IMR-90 (cell line): Measurements from ENCODE around the gene ATXN7L3. TPM values are rescaled to one million over a fixed set of nuclear protein-coding genes. Genes with fewer than 3 reads are reported as not detected.

Experiments
- ATAC-seq: fragments of 200-7000 bp; cut with Tn5 transposase; 2 replicates; pipeline ENCODE4 v1.9.1; 2020; ENCODE audit warnings: low read depth, mild to moderate bottlenecking, moderate library complexity
- BruUV-seq: library from RNA; stranded (reverse); fragments of 400-500 nt; replicated peaks from 2 replicates; lab custom pipeline; 2021; lab: Mats Ljungman, UMichigan
- CTCF ChIA-PET: fragments of 300-600 bp; formaldehyde crosslinking; extraction: SDS; loops from one replicate; lab custom pipeline; 2021; ENCODE audit warnings: antibody characterized with exemption; lab: Yijun Ruan, JAX
- POLR2A ChIA-PET: fragments of 300-600 bp; sonication (Branson Sonifier 250); formaldehyde crosslinking; loops from one replicate; lab custom pipeline; 2022; ENCODE audit warnings: antibody characterized with exemption; ENCODE audit not compliant: unreplicated experiment; lab: Charles Lee
- DNase-seq: peaks from one replicate; pipeline ENCODE4 v3.0.0; 2013
- H2AFZ ChIP-seq: replicated peaks from 2 replicates; pipeline ENCODE3; 2013; ENCODE audit warnings: low read length, mild to moderate bottlenecking; ENCODE audit not compliant: poor library complexity
- H2AK5ac ChIP-seq: 2 replicates; pipeline ENCODE4 v1.6.1; 2013; ENCODE audit warnings: low read depth, low read length, inconsistent platforms
- H2AK9ac ChIP-seq: replicated peaks from 2 replicates; pipeline ENCODE3; 2013; ENCODE audit warnings: mild to moderate bottlenecking, low read depth, low read length, moderate library complexity; ENCODE audit not compliant: poor library complexity
- H2BK120ac ChIP-seq: 2 replicates; pipeline ENCODE4 v1.6.1; 2013; ENCODE audit warnings: low read depth, low read length, inconsistent platforms
- H2BK15ac ChIP-seq: 3 replicates; pipeline ENCODE4 v1.6.1; 2013; ENCODE audit warnings: low read depth, low read length, inconsistent platforms
- H2BK20ac ChIP-seq: 2 replicates; pipeline ENCODE4 v1.6.1; 2013; ENCODE audit warnings: low read depth, mild to moderate bottlenecking, inconsistent platforms, low read length, moderate library complexity
- H2BK5ac ChIP-seq: 2 replicates; pipeline ENCODE4 v1.6.1; 2013; ENCODE audit warnings: mild to moderate bottlenecking, low read depth, low read length, inconsistent platforms; ENCODE audit not compliant: poor library complexity, severe bottlenecking
- H3K14ac ChIP-seq: replicated peaks from 2 replicates; pipeline ENCODE4 v1.6.1; 2013; ENCODE audit warnings: low read depth, low read length, inconsistent platforms
- H3K18ac ChIP-seq: 2 replicates; pipeline ENCODE4 v1.6.1; 2013; ENCODE audit warnings: low read depth, low read length, control low read depth
- H3K23ac ChIP-seq: 2 replicates; pipeline ENCODE4 v1.6.1; 2013; ENCODE audit warnings: low read depth, low read length, inconsistent platforms
- H3K27ac ChIP-seq: 2 replicates; pipeline ENCODE4 v1.5.1; 2013; ENCODE audit warnings: mild to moderate bottlenecking, control low read depth, low read length; ENCODE audit not compliant: insufficient read depth
- H3K27me3 ChIP-seq: 2 replicates; pipeline ENCODE4 v1.6.1; 2013; ENCODE audit warnings: low read length; ENCODE audit not compliant: control insufficient read depth, insufficient read depth
- H3K36me3 ChIP-seq: 2 replicates; pipeline ENCODE4 v1.6.1; 2013; ENCODE audit warnings: low read length, mixed read lengths; ENCODE audit not compliant: control insufficient read depth, insufficient read depth
- H3K4ac ChIP-seq: 2 replicates; pipeline ENCODE4 v1.6.1; 2013; ENCODE audit warnings: low read depth, low read length, inconsistent platforms
- H3K4me1 ChIP-seq: 2 replicates; pipeline ENCODE4 v1.6.1; 2013; ENCODE audit warnings: low read length, mixed read lengths; ENCODE audit not compliant: control insufficient read depth, insufficient read depth
- H3K4me2 ChIP-seq: 2 replicates; pipeline ENCODE4 v1.6.1; 2013; ENCODE audit warnings: low read depth, mild to moderate bottlenecking, control low read depth, low read length, moderate library complexity
- H3K4me3 ChIP-seq: 2 replicates; pipeline ENCODE4 v1.5.1; 2013; ENCODE audit warnings: low read depth, mild to moderate bottlenecking, control low read depth, low read length, moderate library complexity; ENCODE audit not compliant: insufficient read depth
- H3K56ac ChIP-seq: 2 replicates; pipeline ENCODE4 v1.6.1; 2013; ENCODE audit warnings: low read length, inconsistent platforms; ENCODE audit not compliant: insufficient read depth; ENCODE audit errors: extremely low read depth
- H3K79me1 ChIP-seq, 2 experiments: 2 replicates each; pipeline ENCODE4 v1.6.1; 2013; ENCODE audit warnings: low read length in 2 of 2, inconsistent platforms in 1 of 2, low read depth in 1 of 2
- H3K9ac ChIP-seq: 2 replicates; pipeline ENCODE4 v1.6.1; 2013; ENCODE audit warnings: low read depth, low read length, control low read depth
- H3K9me1 ChIP-seq: 2 replicates; pipeline ENCODE4 v1.6.1; 2013; ENCODE audit warnings: low read length, inconsistent platforms; ENCODE audit not compliant: insufficient read depth
- H3K9me3 ChIP-seq: 2 replicates; pipeline ENCODE4 v1.6.1; 2013; ENCODE audit warnings: low read length; ENCODE audit not compliant: control insufficient read depth, insufficient read depth
- H4K20me1 ChIP-seq: 2 replicates; pipeline ENCODE4 v1.6.1; 2013; ENCODE audit warnings: low read length, inconsistent platforms; ENCODE audit not compliant: insufficient read depth
- H4K5ac ChIP-seq: 2 replicates; pipeline ENCODE4 v1.6.1; 2013; ENCODE audit warnings: mild to moderate bottlenecking, low read depth, low read length, control low read depth
- H4K8ac ChIP-seq, 2 experiments: 2 replicates each; pipeline ENCODE4 v1.6.1; 2013; ENCODE audit warnings: low read depth in 2 of 2, low read length in 2 of 2, control low read depth in 1 of 2, inconsistent platforms in 1 of 2
- H4K91ac ChIP-seq: 2 replicates; pipeline ENCODE4 v1.6.1; 2013; ENCODE audit warnings: low read depth, low read length, inconsistent platforms; ENCODE audit not compliant: insufficient read depth
- CEBPB ChIP-seq: IDR thresholded peaks from 2 replicates; pipeline ENCODE4 v1.6.1; 2012; ENCODE audit warnings: low read depth, low read length, improper control_type of control experiment
- CHD1 ChIP-seq: IDR thresholded peaks from 2 replicates; pipeline ENCODE4 v1.6.1; 2012; ENCODE audit warnings: low read depth, low read length, improper control_type of control experiment
- CTCF ChIP-seq: conservative IDR thresholded peaks from 2 replicates; pipeline ENCODE4 v1.5.1; 2012; ENCODE audit warnings: mild to moderate bottlenecking, low read depth, low read length, improper control_type of control experiment
- ELK1 ChIP-seq: fragments of 150-350 bp; IDR thresholded peaks from 2 replicates; pipeline ENCODE4 v1.6.1; 2016; ENCODE audit warnings: low read depth, mild to moderate bottlenecking, low read length, moderate library complexity, borderline replicate concordance
- FOS ChIP-seq: fragments of 150-350 bp; IDR thresholded peaks from 2 replicates; pipeline ENCODE4 v1.6.1; 2016; ENCODE audit warnings: low read depth, low read length
- MAZ ChIP-seq: IDR thresholded peaks from 2 replicates; pipeline ENCODE4 v1.6.1; 2012; ENCODE audit warnings: low read depth, mild to moderate bottlenecking, low read length, improper control_type of control experiment, moderate library complexity, borderline replicate concordance
- MXI1 ChIP-seq: IDR thresholded peaks from 2 replicates; pipeline ENCODE4 v1.6.1; 2012; ENCODE audit warnings: low read depth, mild to moderate bottlenecking, low read length, moderate library complexity, borderline replicate concordance
- NFE2L2 ChIP-seq: fragments of 150-350 bp; IDR thresholded peaks from 2 replicates; pipeline ENCODE4 v1.6.1; 2016; ENCODE audit warnings: low read depth, mild to moderate bottlenecking, low read length
- POLR2A ChIP-seq: IDR thresholded peaks from 2 replicates; pipeline ENCODE4 v1.6.1; 2012; ENCODE audit warnings: mild to moderate bottlenecking, low read depth, low read length
- RFX5 ChIP-seq: IDR thresholded peaks from 2 replicates; pipeline ENCODE4 v1.8.0; 2012; ENCODE audit warnings: low read depth, mild to moderate bottlenecking, low read length, moderate library complexity
- SMC3 ChIP-seq: fragments of 150-350 bp; IDR thresholded peaks from 2 replicates; pipeline ENCODE4 v1.6.1; 2016; ENCODE audit warnings: low read depth, mild to moderate bottlenecking, antibody characterized with exemption, low read length, moderate library complexity
- WGBS, 2 experiments: methylation state at CpG; one replicate each; pipeline versions ENCODE4 v1.1.5 to v1.1.7; 2013; ENCODE audit warnings: missing lambda C conversion rate in 2 of 2; ENCODE audit not compliant: insufficient read length in 1 of 2; ENCODE audit errors: extremely low coverage in 2 of 2; 5-methylcytosine and 5-hydroxymethylcytosine counted together
- dilution Hi-C: fragments of 300-500 bp; cut with HindIII; formaldehyde crosslinking; loops from one replicate; pipeline ENCODE4 v1.14.3; 2018; ENCODE audit warnings: low sequenced_read_pairs; ENCODE audit not compliant: unreplicated experiment
- in situ Hi-C: fragments of 300-500 bp; cut with MboI; formaldehyde crosslinking; loops from 3 replicates; pipeline ENCODE4 v1.14.3; 2019; ENCODE audit warnings: low sequenced_read_pairs, inconsistent platforms, mixed read lengths
- intact Hi-C: fragments of 100-400 bp; cut with micrococcal nuclease; formaldehyde crosslinking; loops from 2 replicates; pipeline ENCODE4 v1.10.0; 2022
- polyA plus RNA-seq, 3 experiments: library from polyadenylated mRNA; depleted of rRNA; stranded (reverse); fragments of >200 nt; gene quantifications; 2 replicates each; pipeline ENCODE4 v1.2.3, GENCODE V29; 2012; ENCODE audit warnings: low replicate concordance in 1 of 3
- total RNA-seq: library from RNA; depleted of rRNA; stranded (reverse); fragments of >200 nt; gene quantifications from 2 replicates; pipeline ENCODE4 v1.2.3, GENCODE V29; 2012

Gene ATXN7L3
- total and polyA plus RNA-seq, 2 of the 4 experiments (the other 2 are of a cell fraction), result 17.2 to 40.9 TPM

- ATAC-seq (no peak), DNase-seq (no peak)
- Histone ChIP-seq H3K27ac (no peak overlapping the region), H3K27me3 (no peaks in the 10 kb centered on the region), H2BK15ac (no peak overlapping the region), H3K4me2 (no peak overlapping the region), H2BK20ac (no peak overlapping the region), H2BK5ac (no peak overlapping the region), H3K9ac (no peak overlapping the region), H2AK5ac (no peak overlapping the region), H3K9me1 (no peaks in the 10 kb centered on the region), H3K9me3 (no peaks in the 10 kb centered on the region), H2AK9ac (peak overlapping the region; percentile 6), H3K4me3 (no peak overlapping the region), H4K8ac (peak overlapping the region in 1 of 2 experiments; percentile 10; a peak in 1 of 4 replicates), H2BK120ac (no peak overlapping the region), H3K23ac (no peak overlapping the region), H3K36me3 (peaks cover 59% of the 10 kb centered on the region), H3K18ac (no peak overlapping the region), H3K79me1 (peaks cover 22 to 57% of the 10 kb centered on the region in 2 experiments), H4K91ac (no peak overlapping the region), H3K4ac (no peak overlapping the region), H3K56ac (no peak overlapping the region), H4K5ac (no peak overlapping the region; the same call in 1 of the 2 replicates), H2AFZ (no peak overlapping the region), H3K4me1 (peaks cover 2% of the 10 kb centered on the region; the same call in 1 of the 2 replicates), H4K20me1 (no peaks in the 10 kb centered on the region), H3K14ac (no peak overlapping the region)
- in situ Hi-C loops, result no loop called here
- no peak for TF ChIP-seq CTCF
- TF ChIP-seq SMC3, result no peak
- TF ChIP-seq NFE2L2, result no peak
- no peak for TF ChIP-seq RFX5
- TF ChIP-seq MXI1, result no peak
- TF ChIP-seq CEBPB, result no peak
- TF ChIP-seq ELK1, result no peak
- no peak for TF ChIP-seq POLR2A
- TF ChIP-seq FOS, result no peak
- TF ChIP-seq CHD1, result no peak
- TF ChIP-seq MAZ, result no peak
- POLR2A ChIA-PET, result no interaction called here
- BruUV-seq, result no TSS peak
- dilution Hi-C loops, result no loop called here
- no CpG with 5 or more reads among the region's 5 CpGs for WGBS, 2 experiments
- CTCF ChIA-PET, result no interaction called here
- intact Hi-C loops, result no loop called here
Observed at GRCh38 chr17:44191369-44191768, 8.3 kb downstream of the ATXN7L3 start.
